ENCODE measurements around the gene TRIM51. TPM values are rescaled to one million over a fixed set of nuclear protein-coding genes. Genes with fewer than 3 reads are reported as not detected.
"Not testable (repeated sequence)": the region's sequence is repeated elsewhere in the genome, so short reads cannot be mapped to it uniquely, and the experiment has no call there.

The TRIM51 gene
- polyA plus RNA-seq, 2 of the 4 experiments (the other 2 are of a cell fraction): not detected

DNA sequence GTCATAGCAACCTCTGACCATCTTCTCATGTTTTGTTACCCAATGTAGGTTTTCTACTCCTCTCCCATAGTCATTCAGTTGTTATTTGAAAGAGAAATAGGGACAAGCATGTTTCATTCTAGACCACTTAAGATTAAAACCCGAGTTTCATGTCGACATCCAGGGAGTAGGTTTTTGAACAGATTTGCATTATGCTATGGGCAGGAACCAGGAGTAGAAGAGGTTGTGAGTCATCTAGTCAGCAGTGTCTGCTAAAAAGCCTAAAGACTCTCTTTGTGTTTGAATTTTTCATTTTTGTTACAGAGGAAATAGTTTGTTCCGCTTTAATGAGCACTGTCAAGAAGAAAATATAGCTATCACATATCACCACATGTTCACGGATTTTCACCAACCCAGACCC is 1.9 kb downstream of the TRIM51 start:
- 0% methylated on average over 4 of the region's 4 CpGs for WGBS (ENCODE audit: missing lambda C conversion rate)

DNA sequence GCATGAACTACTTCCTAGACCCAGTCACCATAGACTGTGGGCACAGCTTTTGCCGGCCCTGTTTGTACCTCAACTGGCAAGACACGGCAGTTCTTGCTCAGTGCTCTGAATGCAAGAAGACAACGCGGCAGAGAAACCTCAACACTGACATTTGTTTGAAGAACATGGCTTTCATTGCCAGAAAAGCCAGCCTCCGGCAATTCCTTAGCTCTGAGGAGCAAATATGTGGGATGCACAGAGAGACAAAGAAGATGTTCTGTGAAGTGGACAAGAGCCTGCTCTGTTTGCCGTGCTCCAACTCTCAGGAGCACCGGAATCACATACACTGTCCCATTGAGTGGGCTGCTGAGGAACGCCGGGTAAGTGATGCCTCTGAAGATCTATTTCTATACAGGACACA is 2.4 kb downstream of the TRIM51 start:
- DNase-seq (ENCODE audit: low read depth in 1 of 2, low spot score in 1 of 2); H3K9me3 ChIP-seq; H3K27ac ChIP-seq; CTCF ChIA-PET; H3K4me1 ChIP-seq; H3K4me3 ChIP-seq; POLR2A ChIA-PET; ATAC-seq; H3K4me2 ChIP-seq; FAIRE-seq: not testable (repeated sequence)
- 4% methylated on average over 9 of the region's 9 CpGs for WGBS (ENCODE audit: missing lambda C conversion rate)

More for the DNA sequence above, 1.9 kb downstream of the TRIM51 start:
- CTCF ChIA-PET; H3K4me3 ChIP-seq; DNase-seq (ENCODE audit: low read depth in 1 of 2, low spot score in 1 of 2); ATAC-seq; H3K9me3 ChIP-seq; H3K4me1 ChIP-seq; FAIRE-seq; H3K27ac ChIP-seq; H3K4me2 ChIP-seq; POLR2A ChIA-PET: not testable (repeated sequence)

DNA sequence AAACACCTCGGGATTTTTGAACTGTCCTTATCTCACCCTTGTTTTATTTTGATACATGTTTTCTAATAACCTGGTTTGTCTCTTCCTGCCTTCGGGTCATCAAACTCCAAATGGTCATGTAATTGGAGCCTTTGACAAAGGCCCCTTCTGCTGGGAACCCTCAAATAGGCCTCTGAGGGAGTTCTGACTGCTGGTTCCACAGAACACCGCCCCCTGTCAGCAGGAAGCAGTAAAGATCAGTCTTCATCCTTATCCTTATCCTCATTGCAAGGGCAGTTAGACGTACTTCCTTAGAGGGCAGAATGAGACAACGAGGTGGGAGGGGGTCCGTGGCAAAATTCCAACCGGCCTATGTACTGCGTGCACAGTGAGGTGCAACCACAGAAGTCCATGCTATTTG is 12.1 kb downstream of the TRIM51 start:
- TF ChIP-seq HDAC2 (IDR thresholded peaks at IDR 0.05) (no peak), EHF (CRISPR knock-in tag; IDR thresholded peaks at IDR 0.05) (no peak), ESRRA (IDR thresholded peaks at IDR 0.05; ENCODE audit: borderline replicate concordance, low read length) (no peak), CBX8 (IDR thresholded peaks at IDR 0.05) (no peak), GATA3 (IDR thresholded peaks at IDR 0.05; ENCODE audit: borderline replicate concordance) (no peak), RARB (CRISPR knock-in tag; IDR thresholded peaks at IDR 0.05) (no peak), ZFP36 (IDR thresholded peaks at IDR 0.05; ENCODE audit: borderline replicate concordance, partially characterized antibody) (no peak), HEYL (CRISPR knock-in tag; IDR thresholded peaks at IDR 0.05) (no peak), ZSCAN20 (CRISPR knock-in tag; IDR thresholded peaks at IDR 0.05) (no peak), RNF2 (IDR thresholded peaks at IDR 0.05; ENCODE audit: borderline replicate concordance, low read depth) (no peak), FOXS1 (CRISPR knock-in tag; IDR thresholded peaks at IDR 0.05) (no peak)
- TF ChIP-seq, protein P1, sequence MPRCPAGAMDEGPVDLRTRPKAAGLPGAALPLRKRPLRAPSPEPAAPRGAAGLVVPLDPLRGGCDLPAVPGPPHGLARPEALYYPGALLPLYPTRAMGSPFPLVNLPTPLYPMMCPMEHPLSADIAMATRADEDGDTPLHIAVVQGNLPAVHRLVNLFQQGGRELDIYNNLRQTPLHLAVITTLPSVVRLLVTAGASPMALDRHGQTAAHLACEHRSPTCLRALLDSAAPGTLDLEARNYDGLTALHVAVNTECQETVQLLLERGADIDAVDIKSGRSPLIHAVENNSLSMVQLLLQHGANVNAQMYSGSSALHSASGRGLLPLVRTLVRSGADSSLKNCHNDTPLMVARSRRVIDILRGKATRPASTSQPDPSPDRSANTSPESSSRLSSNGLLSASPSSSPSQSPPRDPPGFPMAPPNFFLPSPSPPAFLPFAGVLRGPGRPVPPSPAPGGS (IDR thresholded peaks at IDR 0.05): no peak
- TF ChIP-seq, protein P2, sequence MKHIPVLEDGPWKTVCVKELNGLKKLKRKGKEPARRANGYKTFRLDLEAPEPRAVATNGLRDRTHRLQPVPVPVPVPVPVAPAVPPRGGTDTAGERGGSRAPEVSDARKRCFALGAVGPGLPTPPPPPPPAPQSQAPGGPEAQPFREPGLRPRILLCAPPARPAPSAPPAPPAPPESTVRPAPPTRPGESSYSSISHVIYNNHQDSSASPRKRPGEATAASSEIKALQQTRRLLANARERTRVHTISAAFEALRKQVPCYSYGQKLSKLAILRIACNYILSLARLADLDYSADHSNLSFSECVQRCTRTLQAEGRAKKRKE (CRISPR knock-in tag; IDR thresholded peaks at IDR 0.05; ENCODE audit: low read depth): no peak
- TF ChIP-seq, protein P3, sequence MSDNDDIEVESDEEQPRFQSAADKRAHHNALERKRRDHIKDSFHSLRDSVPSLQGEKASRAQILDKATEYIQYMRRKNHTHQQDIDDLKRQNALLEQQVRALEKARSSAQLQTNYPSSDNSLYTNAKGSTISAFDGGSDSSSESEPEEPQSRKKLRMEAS (IDR thresholded peaks at IDR 0.05): no peak
- no peak for DNase-seq (ENCODE audit: low read depth in 1 of 2, low spot score in 1 of 2)
- ChIA-PET CTCF (no interaction called here), POLR2A (no interaction called here)
- no peaks in the 10 kb centered on the region for H3K4me1 ChIP-seq
- H3K9me3 ChIP-seq: no peaks in the 10 kb centered on the region
- no peak for ATAC-seq
- no peak overlapping the region for H3K4me3 ChIP-seq
- no peak overlapping the region for H3K4me2 ChIP-seq
- FAIRE-seq: no peak
- WGBS (ENCODE audit: missing lambda C conversion rate): 15% methylated on average over 8 of the region's 8 CpGs
- H3K27ac ChIP-seq: no peak overlapping the region

DNA sequence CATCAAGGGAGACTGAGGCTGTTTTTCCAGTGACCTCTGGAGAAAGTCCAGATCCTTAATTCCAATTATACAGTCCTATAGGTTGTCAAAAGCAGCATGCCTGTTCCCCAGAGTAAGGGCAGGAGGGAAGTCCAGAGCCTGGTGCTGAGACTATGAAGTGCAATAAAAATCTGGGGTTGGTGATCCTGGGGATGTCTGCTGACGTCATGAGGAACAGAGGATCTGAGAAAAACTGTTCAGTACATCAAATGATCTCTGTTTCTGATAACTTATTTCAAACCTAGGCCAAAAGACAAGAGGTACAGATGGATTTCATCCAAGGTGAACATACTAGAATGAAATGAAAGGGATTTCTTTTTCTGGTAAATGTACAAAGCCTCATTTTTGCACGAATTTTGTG is 19.2 kb downstream of the TRIM51 start:
- no peak for FAIRE-seq
- no peak overlapping the region for H3K4me3 ChIP-seq
- H3K4me2 ChIP-seq: no peak overlapping the region
- H3K27ac ChIP-seq: no peak overlapping the region
- no peak for ATAC-seq
- H3K9me3 ChIP-seq: no peaks in the 10 kb centered on the region
- no peaks in the 10 kb centered on the region for H3K4me1 ChIP-seq
- TF ChIP-seq CBX8 (IDR thresholded peaks at IDR 0.05) (no peak), HDAC2 (IDR thresholded peaks at IDR 0.05) (no peak), HEYL (CRISPR knock-in tag; IDR thresholded peaks at IDR 0.05) (no peak), TP53 (CRISPR knock-in tag; IDR thresholded peaks at IDR 0.05) (no peak), ZSCAN20 (CRISPR knock-in tag; IDR thresholded peaks at IDR 0.05) (no peak), POLR2A (IDR thresholded peaks at IDR 0.05; ENCODE audit: low read length) (no peak), BHLHE40 (IDR thresholded peaks at IDR 0.05; ENCODE audit: low read depth, low read length) (no peak), EHF (CRISPR knock-in tag; IDR thresholded peaks at IDR 0.05) (no peak)
- TF ChIP-seq, protein P1 (IDR thresholded peaks at IDR 0.05): no peak
- DNase-seq (ENCODE audit: low read depth in 1 of 2, low spot score in 1 of 2): no peak
- ChIA-PET CTCF (no interaction called here), POLR2A (no interaction called here)
- 4% methylated on average over 2 of the region's 2 CpGs for WGBS (ENCODE audit: missing lambda C conversion rate)

All from A549 (cell line).